Smooth muscle cell (in vitro differentiated cells): Measurements from ENCODE around the gene USP32. TPM values are rescaled to one million over a fixed set of nuclear protein-coding genes. Genes with fewer than 3 reads are reported as not detected.

ENCODE experiments used
- DNase-seq: peaks from one replicate; lab custom pipeline; 2025; ENCODE audit not compliant: unreplicated experiment; lab: John Stamatoyannopoulos, UW
- H2AFZ ChIP-seq: fragments of 200-600 bp; sonication (generic); 2 replicates; pipeline ENCODE4 v1.6.0; 2016; ENCODE audit warnings: antibody characterized with exemption, low read depth, mild to moderate bottlenecking
- H3F3A ChIP-seq: fragments of 200-600 bp; sonication (generic); 2 replicates; pipeline ENCODE4 v1.6.0; 2017; ENCODE audit warnings: antibody characterized with exemption, low read depth
- H3K27ac ChIP-seq: fragments of 200-600 bp; sonication (generic); 2 replicates; pipeline ENCODE4 v1.5.1; 2016; ENCODE audit warnings: low read depth, mild to moderate bottlenecking
- H3K27me3 ChIP-seq: fragments of 200-600 bp; sonication (generic); 2 replicates; pipeline ENCODE4 v1.6.1; 2016; ENCODE audit warnings: low read depth, mild to moderate bottlenecking
- H3K36me3 ChIP-seq: fragments of 200-600 bp; sonication (generic); 2 replicates; pipeline ENCODE4 v1.5.1; 2016; ENCODE audit warnings: low read depth
- H3K4me1 ChIP-seq: fragments of 200-600 bp; sonication (generic); 2 replicates; pipeline ENCODE4 v1.5.1; 2016; ENCODE audit warnings: low read depth
- H3K4me2 ChIP-seq: fragments of 200-600 bp; sonication (generic); 2 replicates; pipeline ENCODE4 v1.6.0; 2016; ENCODE audit warnings: mild to moderate bottlenecking
- H3K4me3 ChIP-seq: fragments of 200-600 bp; sonication (generic); 2 replicates; pipeline ENCODE4 v1.5.1; 2016; ENCODE audit warnings: mild to moderate bottlenecking
- H3K79me2 ChIP-seq: fragments of 200-600 bp; sonication (generic); 2 replicates; pipeline ENCODE4 v1.6.0; 2016; ENCODE audit warnings: low read depth, mild to moderate bottlenecking
- H3K9ac ChIP-seq: fragments of 200-600 bp; sonication (generic); 2 replicates; pipeline ENCODE4 v1.6.0; 2016; ENCODE audit warnings: low read depth
- H3K9me3 ChIP-seq: fragments of 200-600 bp; sonication (generic); replicated peaks from 2 replicates; pipeline ENCODE4 v1.5.1; 2016; ENCODE audit warnings: low read depth
- H4K20me1 ChIP-seq: fragments of 200-600 bp; sonication (generic); 2 replicates; pipeline ENCODE4 v1.6.0; 2016; ENCODE audit warnings: low read depth
- CTCF ChIP-seq: fragments of 200-600 bp; sonication (generic); IDR thresholded peaks from 2 replicates; pipeline ENCODE4 v1.5.1; 2017; ENCODE audit warnings: borderline replicate concordance, mild to moderate bottlenecking, antibody characterized with exemption; ENCODE audit not compliant: insufficient read depth, poor library complexity, severe bottlenecking
- WGBS: methylation state at CpG from one replicate; pipeline ENCODE4 v1.1.7; 2016; ENCODE audit warnings: low lambda C conversion rate; 5-methylcytosine and 5-hydroxymethylcytosine counted together
- polyA plus RNA-seq: library from polyadenylated mRNA; unstranded; fragments of >200 nt; fragmentation: Nextera tagmentation; extraction: Ambion mirVana; gene quantifications from 2 replicates; pipeline ENCODE4 v1.2.1, GENCODE V29; 2016
- total RNA-seq: library from RNA; depleted of rRNA; stranded (reverse); fragments of >200 nt; gene quantifications from 2 replicates; pipeline ENCODE4 v1.2.3, GENCODE V29; 2014

The USP32 gene
- total and polyA plus RNA-seq, 2 experiments from 2014 or later: 10.5 to 21.7 TPM

- no peak overlapping the region for H3K9ac ChIP-seq
- DNase-seq: no peak
- H3K4me2 ChIP-seq: no peak overlapping the region
- peaks cover 37% of the 10 kb centered on the region for H3K27me3 ChIP-seq
- no peaks in the 10 kb centered on the region for H3K79me2 ChIP-seq
- no peaks in the 10 kb centered on the region for H3K9me3 ChIP-seq
- no peak overlapping the region for H3K27ac ChIP-seq
- TF ChIP-seq CTCF: no peak
- peaks cover 25% of the 10 kb centered on the region for H3K4me1 ChIP-seq
- no peaks in the 10 kb centered on the region for H4K20me1 ChIP-seq
- no peaks in the 10 kb centered on the region for H3F3A ChIP-seq
- no peak overlapping the region for H3K4me3 ChIP-seq
- WGBS: 62% methylated on average over 20 of the region's 20 CpGs
- no peak overlapping the region for H2AFZ ChIP-seq
- H3K36me3 ChIP-seq: no peaks in the 10 kb centered on the region
These were observed 228.7 kb downstream of the USP32 start for GRCh38 chr17:60163108-60163784.

GRCh38 chr17:60161598-60162330 is 230.2 kb downstream of the USP32 start:
- no peak overlapping the region for H3K4me3 ChIP-seq

GRCh38 chr17:60160829-60161501 is 231.0 kb downstream of the USP32 start:
- DNase-seq: no peak
- Histone ChIP-seq H3K4me3 (no peak overlapping the region), H3K9ac (no peak overlapping the region), H4K20me1 (no peaks in the 10 kb centered on the region), H3K27ac (no peak overlapping the region), H3K9me3 (no peaks in the 10 kb centered on the region), H3K4me1 (peaks cover 25% of the 10 kb centered on the region), H3K27me3 (peaks cover 46% of the 10 kb centered on the region), H3K79me2 (no peaks in the 10 kb centered on the region), H3K36me3 (no peaks in the 10 kb centered on the region), H3K4me2 (no peak overlapping the region), H3F3A (no peaks in the 10 kb centered on the region), H2AFZ (no peak overlapping the region)
- TF ChIP-seq CTCF: no peak
- 50% methylated on average over 10 of the region's 10 CpGs for WGBS

More at GRCh38 chr17:60161598-60162330, 230.2 kb downstream of the USP32 start:
- DNase-seq: no peak
- no peak overlapping the region for H3K9ac ChIP-seq
- H3K79me2 ChIP-seq: no peaks in the 10 kb centered on the region
- H3K27me3 ChIP-seq: peaks cover 41% of the 10 kb centered on the region
- no peaks in the 10 kb centered on the region for H4K20me1 ChIP-seq
- peaks cover 25% of the 10 kb centered on the region for H3K4me1 ChIP-seq
- no peak overlapping the region for H2AFZ ChIP-seq
- no peaks in the 10 kb centered on the region for H3K36me3 ChIP-seq
- H3F3A ChIP-seq: no peaks in the 10 kb centered on the region
- no peak overlapping the region for H3K4me2 ChIP-seq
- H3K27ac ChIP-seq: no peak overlapping the region
- H3K9me3 ChIP-seq: no peaks in the 10 kb centered on the region
- TF ChIP-seq CTCF: no peak
- WGBS: 51% methylated on average over 17 of the region's 17 CpGs
